GM12878 (cell line): ENCODE data around the gene CD164L2. TPM values are rescaled to one million over a fixed set of nuclear protein-coding genes. Genes with fewer than 3 reads are reported as not detected.
A peak's percentile ranks its signal among the peaks of the same experiment; 100 is the strongest.

Source experiments
- ATAC-seq: fragments of 200-7000 bp; cut with Tn5 transposase; 3 replicates; pipeline ENCODE4 v1.9.1; 2020; ENCODE audit warnings: mild to moderate bottlenecking, moderate library complexity
- BruUV-seq: library from RNA; stranded (reverse); fragments of 400-500 nt; replicated peaks from 2 replicates; lab custom pipeline; 2021; lab: Mats Ljungman, UMichigan
- CTCF ChIA-PET: fragments of 300-600 bp; sonication (Branson Sonifier 250); formaldehyde crosslinking; extraction: SDS; loops from one replicate; lab custom pipeline; 2021; ENCODE audit warnings: inconsistent platforms; lab: Yijun Ruan, JAX
- POLR2A ChIA-PET: fragments of 350-600 bp; formaldehyde crosslinking; extraction: SDS; loops from one replicate; lab custom pipeline; 2021; ENCODE audit warnings: inconsistent platforms; lab: Charles Lee
- RAD21 ChIA-PET: fragments of 300-600 bp; sonication (Branson Sonifier 250); formaldehyde crosslinking; loops from one replicate; lab custom pipeline; 2023; ENCODE audit warnings: antibody characterized with exemption; ENCODE audit not compliant: unreplicated experiment; lab: Charles Lee
- SMC1A ChIA-PET: fragments of 300-600 bp; sonication (Branson Sonifier 250); formaldehyde crosslinking; loops from one replicate; lab custom pipeline; 2023; ENCODE audit not compliant: unreplicated experiment, uncharacterized antibody; lab: Charles Lee
- DNase-seq: peaks from one replicate; pipeline ENCODE4 v3.0.0-alpha.2; 2011; ENCODE audit warnings: low read depth, low spot score
- FAIRE-seq: peaks from 3 replicates; lab custom pipeline; 2011; peaks lifted over from hg19 to GRCh38; lab: Jason Lieb, UNC
- H2AFZ ChIP-seq: 2 replicates; pipeline ENCODE4 v1.6.0; 2011; ENCODE audit warnings: low read depth, low read length, control low read depth; ENCODE audit not compliant: control insufficient read depth
- H3K27ac ChIP-seq: 2 replicates; pipeline ENCODE4 v1.5.1; 2011; ENCODE audit warnings: control low read depth; ENCODE audit not compliant: control insufficient read depth, insufficient read depth
- H3K27me3 ChIP-seq, 2 experiments: replicated peaks in 1 of 2; 2 replicates each; pipeline versions ENCODE4 v1.6.0 to v1.6.1; 2011; ENCODE audit warnings: low read length in 1 of 2; ENCODE audit not compliant: control insufficient read depth in 2 of 2, insufficient read depth in 2 of 2
- H3K36me3 ChIP-seq, 2 experiments: 2 replicates each; pipeline ENCODE4 v1.5.1; 2011; ENCODE audit warnings: low read length in 1 of 2; ENCODE audit not compliant: control insufficient read depth in 2 of 2, insufficient read depth in 2 of 2
- H3K4me1 ChIP-seq: 2 replicates; pipeline ENCODE4 v1.6.1; 2011; ENCODE audit warnings: mild to moderate bottlenecking, low read length, moderate library complexity, mixed read lengths; ENCODE audit not compliant: control insufficient read depth, insufficient read depth
- H3K4me2 ChIP-seq: 2 replicates; pipeline ENCODE4 v1.6.0; 2011; ENCODE audit warnings: control low read depth; ENCODE audit not compliant: control insufficient read depth, insufficient read depth
- H3K4me3 ChIP-seq: fragments of 200-600 bp; sonication (generic); 2 replicates; pipeline ENCODE4 v1.5.1; 2016
- H3K79me2 ChIP-seq: 2 replicates; pipeline ENCODE4 v1.6.0; 2011; ENCODE audit warnings: low read length; ENCODE audit not compliant: control insufficient read depth, insufficient read depth
- H3K9ac ChIP-seq: 2 replicates; pipeline ENCODE4 v1.8.0; 2011; ENCODE audit warnings: low read length, control low read depth, mixed read lengths; ENCODE audit not compliant: control insufficient read depth, insufficient read depth
- H3K9me3 ChIP-seq: replicated peaks from 3 replicates; pipeline ENCODE4 v1.5.1; 2011; ENCODE audit warnings: mild to moderate bottlenecking, low read length; ENCODE audit not compliant: control insufficient read depth, insufficient read depth
- H4K20me1 ChIP-seq: 2 replicates; pipeline ENCODE4 v1.6.0; 2011; ENCODE audit not compliant: control insufficient read depth, insufficient read depth
- CHD1 ChIP-seq: IDR thresholded peaks from 2 replicates; pipeline ENCODE4 v1.6.1; 2012; ENCODE audit warnings: low read depth, low read length, improper control_type of control experiment
- EZH2 ChIP-seq: IDR thresholded peaks from 2 replicates; pipeline ENCODE4 v1.6.1; 2012; ENCODE audit warnings: low read depth, mild to moderate bottlenecking, control low read depth, inconsistent platforms, low read length, borderline replicate concordance; ENCODE audit not compliant: control insufficient read depth
- HDAC2 ChIP-seq: fragments of 200-600 bp; sonication (generic); IDR thresholded peaks from 2 replicates; pipeline ENCODE4 v1.6.1; 2017
- KLF5 ChIP-seq: fragments of 450-650 bp; IDR thresholded peaks from 2 replicates; pipeline ENCODE4 v1.6.1; 2014; ENCODE audit warnings: mild to moderate bottlenecking; ENCODE audit not compliant: partially characterized antibody
- NFYA ChIP-seq: IDR thresholded peaks from 2 replicates; pipeline ENCODE4 v1.6.1; 2011; ENCODE audit warnings: low read depth, mild to moderate bottlenecking, low read length, improper control_type of control experiment, borderline replicate concordance
- NRF1 ChIP-seq: conservative IDR thresholded peaks from 2 replicates; pipeline ENCODE4 v1.6.1; 2011; ENCODE audit warnings: mild to moderate bottlenecking, low read depth, low read length, improper control_type of control experiment
- RELA ChIP-seq: fragments of 450-650 bp; IDR thresholded peaks from 2 replicates; pipeline ENCODE4 v1.8.0; 2014; ENCODE audit warnings: borderline replicate concordance; ENCODE audit not compliant: partially characterized antibody
- SMARCA5 ChIP-seq: fragments of 450-650 bp; IDR thresholded peaks from 2 replicates; pipeline ENCODE4 v1.6.1; 2017; ENCODE audit warnings: mild to moderate bottlenecking
- SMC3 ChIP-seq: IDR thresholded peaks from 2 replicates; pipeline ENCODE4 v1.6.1; 2011; ENCODE audit warnings: low read length, improper control_type of control experiment, borderline replicate concordance
- STAT1 ChIP-seq: fragments of 450-650 bp; conservative IDR thresholded peaks from 2 replicates; pipeline ENCODE4 v1.6.1; 2014; ENCODE audit warnings: antibody characterized with exemption, mild to moderate bottlenecking
- ZNF622 ChIP-seq: fragments of 450-650 bp; IDR thresholded peaks from 2 replicates; pipeline ENCODE4 v1.6.1; 2017; ENCODE audit warnings: mild to moderate bottlenecking, inconsistent platforms
- ZZZ3 ChIP-seq: IDR thresholded peaks from 2 replicates; pipeline ENCODE4 v1.6.1; 2011; ENCODE audit warnings: low read depth; ENCODE audit not compliant: control insufficient read depth, insufficient read length
- WGBS: methylation state at CpG from one replicate; pipeline ENCODE4 v1.1.6; 2016; ENCODE audit warnings: low lambda C conversion rate; ENCODE audit not compliant: insufficient replicate concordance, insufficient coverage; ENCODE audit errors: missing lambda C conversion rate; 5-methylcytosine and 5-hydroxymethylcytosine counted together
- in situ Hi-C: fragments of 300-500 bp; cut with MboI; formaldehyde crosslinking; loops from 9 replicates; pipeline ENCODE4 v1.14.3; 2018; ENCODE audit warnings: mixed read lengths
- intact Hi-C: fragments of 100-400 bp; cut with micrococcal nuclease; formaldehyde crosslinking; loops from one replicate; pipeline ENCODE4 v1.14.2; 2022; ENCODE audit not compliant: unreplicated experiment
- polyA plus RNA-seq, 11 experiments: library from polyadenylated mRNA; depleted of rRNA in 4 of 11; unstranded in 6 of 11; stranded (reverse) in 5 of 11; fragments of >200 nt; fragmentation: Nextera tagmentation in 4 of 11; fragmentation: Illumina TruSeq in 1 of 11; extraction: Ambion mirVana in 4 of 11; extraction: Trizol in 1 of 11; gene quantifications; 1 replicate in 1 of 11; 2 replicates in 10 of 11; pipeline versions ENCODE4 v1.2.1 to v1.2.3, GENCODE V29; 2011 to 2016; ENCODE audit warnings: inconsistent platforms in 2 of 11, missing spikeins in 2 of 11, low read depth in 1 of 11
- total RNA-seq, 4 experiments: library from RNA; depleted of rRNA in 3 of 4; stranded (reverse); fragments of >200 nt in 3 of 4; fragmentation: Illumina TruSeq in 1 of 4; extraction: Trizol in 1 of 4; gene quantifications; 2 replicates each; pipeline versions ENCODE4 v1.2.1 to v1.2.3, GENCODE V29; 2013 to 2021
- TF ChIP-seq, protein P1 (sequence below): fragments of 450-650 bp; IDR thresholded peaks from 2 replicates; pipeline ENCODE4 v1.6.1; 2018; ENCODE audit warnings: borderline replicate concordance, mild to moderate bottlenecking; ENCODE audit not compliant: partially characterized antibody
- TF ChIP-seq, protein P2 (sequence below): IDR thresholded peaks from 2 replicates; pipeline ENCODE4 v1.6.1; 2011; ENCODE audit warnings: mild to moderate bottlenecking, low read depth, low read length, moderate library complexity; ENCODE audit not compliant: insufficient replicate concordance
- TF ChIP-seq, protein P3 (sequence below): IDR thresholded peaks from 2 replicates; pipeline ENCODE4 v1.6.1; 2012; ENCODE audit warnings: low read depth, low read length, improper control_type of control experiment
- TF ChIP-seq, protein P4 (sequence below): IDR thresholded peaks from 2 replicates; pipeline ENCODE4 v1.6.1; 2012; ENCODE audit warnings: low read depth, low read length, improper control_type of control experiment

Gene CD164L2
- total and polyA plus RNA-seq, 10 of the 15 experiments (the other 5 are each of a cell fraction or from before 2014, with no cell fraction given), result not detected

DNA sequence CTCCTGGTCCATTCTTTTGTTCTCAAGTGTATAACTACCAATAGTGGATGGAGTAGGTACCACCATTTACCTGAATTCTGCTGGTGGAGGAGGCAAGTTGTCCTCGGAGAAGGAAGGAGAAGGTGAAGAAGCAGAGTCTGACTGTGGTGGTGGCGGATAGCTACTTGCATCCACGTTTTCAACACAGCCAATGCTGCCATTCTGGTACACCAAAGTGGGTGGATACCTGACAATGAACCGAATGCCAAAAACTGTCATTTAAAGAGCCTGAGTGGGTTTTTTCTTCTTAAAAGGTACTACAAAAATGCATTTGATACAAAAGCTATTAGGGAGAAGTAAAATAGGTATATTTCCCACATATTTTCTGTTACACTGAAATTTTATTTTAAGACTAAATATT, 29.4 kb upstream of the CD164L2 start (continued):
- TF ChIP-seq, protein P1, sequence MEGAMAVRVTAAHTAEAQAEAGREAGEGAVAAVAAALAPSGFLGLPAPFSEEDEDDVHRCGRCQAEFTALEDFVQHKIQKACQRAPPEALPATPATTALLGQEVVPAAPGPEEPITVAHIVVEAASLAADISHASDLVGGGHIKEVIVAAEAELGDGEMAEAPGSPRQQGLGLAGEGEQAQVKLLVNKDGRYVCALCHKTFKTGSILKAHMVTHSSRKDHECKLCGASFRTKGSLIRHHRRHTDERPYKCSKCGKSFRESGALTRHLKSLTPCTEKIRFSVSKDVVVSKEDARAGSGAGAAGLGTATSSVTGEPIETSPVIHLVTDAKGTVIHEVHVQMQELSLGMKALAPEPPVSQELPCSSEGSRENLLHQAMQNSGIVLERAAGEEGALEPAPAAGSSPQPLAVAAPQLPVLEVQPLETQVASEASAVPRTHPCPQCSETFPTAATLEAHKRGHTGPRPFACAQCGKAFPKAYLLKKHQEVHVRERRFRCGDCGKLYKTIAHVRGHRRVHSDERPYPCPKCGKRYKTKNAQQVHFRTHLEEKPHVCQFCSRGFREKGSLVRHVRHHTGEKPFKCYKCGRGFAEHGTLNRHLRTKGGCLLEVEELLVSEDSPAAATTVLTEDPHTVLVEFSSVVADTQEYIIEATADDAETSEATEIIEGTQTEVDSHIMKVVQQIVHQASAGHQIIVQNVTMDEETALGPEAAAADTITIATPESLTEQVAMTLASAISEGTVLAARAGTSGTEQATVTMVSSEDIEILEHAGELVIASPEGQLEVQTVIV, result no peak
- TF ChIP-seq SMC3 (no peak), CHD1 (no peak)

DNA sequence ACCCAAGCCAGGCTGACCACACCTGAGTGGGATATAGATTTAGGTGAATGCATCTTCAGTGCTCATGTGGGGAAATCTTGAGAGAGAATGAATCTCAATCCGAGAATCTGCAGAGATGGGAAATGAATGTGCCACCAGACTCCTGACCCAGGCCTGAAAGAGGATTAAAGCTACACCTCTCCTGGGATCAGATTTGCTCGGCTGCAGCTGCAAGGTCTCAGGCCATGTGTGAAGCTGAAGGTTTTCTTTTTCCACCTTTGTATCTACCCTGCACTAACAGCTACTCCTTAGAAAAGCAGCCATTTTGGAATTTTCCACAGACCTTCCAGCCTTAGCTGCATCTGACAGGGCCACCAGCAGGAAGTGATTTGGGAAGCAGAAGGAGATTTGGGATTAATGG, 27.6 kb upstream of the CD164L2 start:
- RAD21 ChIA-PET, result interaction anchor here (1.0 to 1.6 kb wide), 2 partner anchors 9 to 196 kb away, joined by 3 to 5 read pairs; no protein-coding TSS in a partner anchor
- no peak for ATAC-seq
- no peaks in the 10 kb centered on the region for H3K27me3 ChIP-seq
- POLR2A ChIA-PET, result interaction anchor here (0.8 to 0.9 kb wide), 2 partner anchors 20 to 218 kb away, joined by 3 read pairs; no protein-coding TSS in a partner anchor
- intact Hi-C loops, result no loop called here
- H3K36me3 ChIP-seq, result peaks cover 35 to 46% of the 10 kb centered on the region in 2 experiments
- H2AFZ ChIP-seq, result no peak overlapping the region
- H3K4me2 ChIP-seq, result no peak overlapping the region
- no peaks in the 10 kb centered on the region for H4K20me1 ChIP-seq
- H3K27ac ChIP-seq, result peak overlapping the region; percentile 33
- no TSS peak for BruUV-seq
- CTCF ChIA-PET, result interaction anchor here (1.0 to 2.1 kb wide), 4 partner anchors 14 to 114 kb away, joined by 3 to 7 read pairs (median 4); no protein-coding TSS in a partner anchor
- FAIRE-seq, result no peak
- SMC1A ChIA-PET, result interaction anchor here (0.7 to 22.2 kb wide), 4 partner anchors 34 to 197 kb away, joined by 3 to 470 read pairs (median 3); no protein-coding TSS in a partner anchor
- in situ Hi-C loops, result no loop called here
- H3K9ac ChIP-seq, result no peak overlapping the region
- no peaks in the 10 kb centered on the region for H3K9me3 ChIP-seq
- no peak overlapping the region for H3K4me3 ChIP-seq
- TF ChIP-seq EZH2 (no peak), ZZZ3 (no peak), NFYA (no peak), KLF5 (no peak), ZNF622 (no peak), HDAC2 (no peak), STAT1 (no peak), NRF1 (no peak), CHD1 (no peak), RELA (no peak), SMARCA5 (no peak)
- TF ChIP-seq, protein P2, sequence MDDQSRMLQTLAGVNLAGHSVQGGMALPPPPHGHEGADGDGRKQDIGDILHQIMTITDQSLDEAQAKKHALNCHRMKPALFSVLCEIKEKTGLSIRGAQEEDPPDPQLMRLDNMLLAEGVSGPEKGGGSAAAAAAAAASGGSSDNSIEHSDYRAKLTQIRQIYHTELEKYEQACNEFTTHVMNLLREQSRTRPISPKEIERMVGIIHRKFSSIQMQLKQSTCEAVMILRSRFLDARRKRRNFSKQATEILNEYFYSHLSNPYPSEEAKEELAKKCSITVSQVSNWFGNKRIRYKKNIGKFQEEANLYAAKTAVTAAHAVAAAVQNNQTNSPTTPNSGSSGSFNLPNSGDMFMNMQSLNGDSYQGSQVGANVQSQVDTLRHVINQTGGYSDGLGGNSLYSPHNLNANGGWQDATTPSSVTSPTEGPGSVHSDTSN, result no peak
- TF ChIP-seq, protein P3, sequence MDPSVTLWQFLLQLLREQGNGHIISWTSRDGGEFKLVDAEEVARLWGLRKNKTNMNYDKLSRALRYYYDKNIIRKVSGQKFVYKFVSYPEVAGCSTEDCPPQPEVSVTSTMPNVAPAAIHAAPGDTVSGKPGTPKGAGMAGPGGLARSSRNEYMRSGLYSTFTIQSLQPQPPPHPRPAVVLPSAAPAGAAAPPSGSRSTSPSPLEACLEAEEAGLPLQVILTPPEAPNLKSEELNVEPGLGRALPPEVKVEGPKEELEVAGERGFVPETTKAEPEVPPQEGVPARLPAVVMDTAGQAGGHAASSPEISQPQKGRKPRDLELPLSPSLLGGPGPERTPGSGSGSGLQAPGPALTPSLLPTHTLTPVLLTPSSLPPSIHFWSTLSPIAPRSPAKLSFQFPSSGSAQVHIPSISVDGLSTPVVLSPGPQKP, result no peak
- TF ChIP-seq, protein P4, sequence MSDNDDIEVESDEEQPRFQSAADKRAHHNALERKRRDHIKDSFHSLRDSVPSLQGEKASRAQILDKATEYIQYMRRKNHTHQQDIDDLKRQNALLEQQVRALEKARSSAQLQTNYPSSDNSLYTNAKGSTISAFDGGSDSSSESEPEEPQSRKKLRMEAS, result no peak
- no peak for DNase-seq
- H3K4me1 ChIP-seq, result peaks cover 5% of the 10 kb centered on the region; the same call in 1 of the 2 replicates
- 48% methylated on average over 2 of the region's 2 CpGs for WGBS
- H3K79me2 ChIP-seq, result no peaks in the 10 kb centered on the region
